Neural progenitor cell (in vitro differentiated cells): ENCODE measurements around the gene MMS19.

Experiments used
- CTCF ChIP-seq: fragments of 200-600 bp; sonication (generic); IDR thresholded peaks from 2 replicates; pipeline ENCODE4 v1.5.1; 2017; ENCODE audit warnings: antibody characterized with exemption, mild to moderate bottlenecking
- EZH2 ChIP-seq: fragments of 200-600 bp; sonication (generic); IDR thresholded peaks from 2 replicates; pipeline ENCODE4 v1.6.1; 2017; ENCODE audit warnings: antibody characterized with exemption, mild to moderate bottlenecking, moderate library complexity
- EZH2phosphoT487 ChIP-seq: fragments of 200-600 bp; sonication (generic); IDR thresholded peaks from 2 replicates; pipeline ENCODE4 v1.6.1; 2017; ENCODE audit warnings: antibody characterized with exemption

GRCh38 chr10:97520520-97520919, 22.3 kb upstream of the MMS19 start:
- TF ChIP-seq CTCF = no peak
- TF ChIP-seq EZH2 = no peak
- no peak for TF ChIP-seq EZH2phosphoT487
